C4-2B (cell line): ENCODE data around the gene CFAP53.

Experiments used
- H3K27ac ChIP-seq: fragments of 450-650 bp; 2 replicates; pipeline ENCODE4 v1.5.1; 2017
- ZFX ChIP-seq: fragments of 450-650 bp; IDR thresholded peaks from 2 replicates; pipeline ENCODE4 v1.6.1; 2017
- TF ChIP-seq, protein P1 (sequence below): fragments of 450-650 bp; conservative IDR thresholded peaks from 2 replicates; pipeline ENCODE4 v1.5.1; 2017; ENCODE audit warnings: mild to moderate bottlenecking

The CFAP53 gene

GRCh38 chr18:50218432-50219197, 47.7 kb downstream of the CFAP53 start:
- H3K27ac ChIP-seq, result no peak overlapping the region
- TF ChIP-seq, protein P1, sequence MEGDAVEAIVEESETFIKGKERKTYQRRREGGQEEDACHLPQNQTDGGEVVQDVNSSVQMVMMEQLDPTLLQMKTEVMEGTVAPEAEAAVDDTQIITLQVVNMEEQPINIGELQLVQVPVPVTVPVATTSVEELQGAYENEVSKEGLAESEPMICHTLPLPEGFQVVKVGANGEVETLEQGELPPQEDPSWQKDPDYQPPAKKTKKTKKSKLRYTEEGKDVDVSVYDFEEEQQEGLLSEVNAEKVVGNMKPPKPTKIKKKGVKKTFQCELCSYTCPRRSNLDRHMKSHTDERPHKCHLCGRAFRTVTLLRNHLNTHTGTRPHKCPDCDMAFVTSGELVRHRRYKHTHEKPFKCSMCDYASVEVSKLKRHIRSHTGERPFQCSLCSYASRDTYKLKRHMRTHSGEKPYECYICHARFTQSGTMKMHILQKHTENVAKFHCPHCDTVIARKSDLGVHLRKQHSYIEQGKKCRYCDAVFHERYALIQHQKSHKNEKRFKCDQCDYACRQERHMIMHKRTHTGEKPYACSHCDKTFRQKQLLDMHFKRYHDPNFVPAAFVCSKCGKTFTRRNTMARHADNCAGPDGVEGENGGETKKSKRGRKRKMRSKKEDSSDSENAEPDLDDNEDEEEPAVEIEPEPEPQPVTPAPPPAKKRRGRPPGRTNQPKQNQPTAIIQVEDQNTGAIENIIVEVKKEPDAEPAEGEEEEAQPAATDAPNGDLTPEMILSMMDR, result peak; percentile 45
- TF ChIP-seq ZFX, result no peak

GRCh38 chr18:50209311-50209710, 57.0 kb downstream of the CFAP53 start:
- H3K27ac ChIP-seq, result no peak overlapping the region
- TF ChIP-seq ZFX, result no peak
- TF ChIP-seq, protein P1, result no peak

DNA sequence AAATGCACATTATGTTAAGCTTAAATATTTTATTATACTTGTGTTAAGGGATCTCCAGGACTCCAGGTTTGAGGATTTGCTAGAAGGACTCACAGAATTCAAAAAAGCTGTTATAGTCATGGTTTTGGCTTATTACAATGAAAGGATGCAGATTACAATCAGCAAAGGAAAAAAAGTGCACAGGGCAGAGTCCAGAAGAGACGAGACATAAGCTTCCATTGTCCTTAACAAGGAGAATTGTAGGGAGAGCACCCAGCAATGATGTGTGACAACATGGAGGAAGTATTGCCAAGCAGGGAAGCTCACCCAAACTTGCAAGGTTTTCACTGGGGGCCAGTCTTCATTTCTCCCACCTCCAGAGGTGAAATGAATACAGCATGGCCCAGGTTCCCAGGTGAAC, 58.6 kb downstream of the CFAP53 start:
- no peak for TF ChIP-seq ZFX
- TF ChIP-seq, protein P1, result no peak
- no peak overlapping the region for H3K27ac ChIP-seq

DNA sequence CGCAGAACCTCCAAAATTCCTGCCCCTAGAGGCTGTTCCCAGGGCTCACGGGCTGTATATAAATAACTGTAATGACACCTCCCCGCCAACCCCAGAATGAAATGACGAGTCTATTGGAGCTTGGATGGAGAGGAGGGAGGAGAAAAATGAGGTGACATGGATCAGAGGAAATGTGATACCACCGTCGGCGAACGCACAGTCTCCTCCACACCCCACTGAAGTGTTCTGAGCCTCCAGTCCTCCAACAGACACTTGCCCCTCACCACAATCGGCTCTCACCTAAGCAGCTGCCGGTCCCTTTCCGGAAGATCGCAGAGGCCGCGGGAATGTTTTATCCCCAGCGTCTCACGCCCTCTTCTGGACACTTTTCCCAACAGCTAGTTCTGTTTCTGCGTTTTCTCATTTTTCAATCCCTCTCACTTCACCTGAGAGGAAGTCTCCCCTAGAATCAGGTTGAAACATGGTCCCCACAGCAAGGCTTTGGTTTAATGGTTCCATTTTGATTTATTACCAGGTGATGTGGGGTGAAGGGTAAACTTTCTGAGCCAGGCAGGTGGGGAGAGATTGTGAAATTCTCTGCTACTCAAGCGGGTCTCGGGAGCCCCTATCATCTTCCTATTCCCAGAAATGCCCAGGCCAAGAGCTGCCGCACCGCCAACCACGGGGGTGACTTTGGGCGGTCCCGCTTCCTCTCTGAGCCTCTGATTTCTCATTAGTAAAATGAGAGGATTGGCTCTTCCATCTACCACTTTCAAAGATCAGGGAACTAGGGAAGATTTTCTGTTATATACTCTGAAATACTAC, 62.3 kb downstream of the CFAP53 start:
- TF ChIP-seq ZFX, result no peak
- TF ChIP-seq, protein P1, result peak; percentile 81
- no peak overlapping the region for H3K27ac ChIP-seq

GRCh38 chr18:50201476-50202018, 64.7 kb downstream of the CFAP53 start:
- no peak overlapping the region for H3K27ac ChIP-seq
- TF ChIP-seq ZFX, result no peak
- TF ChIP-seq, protein P1, result no peak

DNA sequence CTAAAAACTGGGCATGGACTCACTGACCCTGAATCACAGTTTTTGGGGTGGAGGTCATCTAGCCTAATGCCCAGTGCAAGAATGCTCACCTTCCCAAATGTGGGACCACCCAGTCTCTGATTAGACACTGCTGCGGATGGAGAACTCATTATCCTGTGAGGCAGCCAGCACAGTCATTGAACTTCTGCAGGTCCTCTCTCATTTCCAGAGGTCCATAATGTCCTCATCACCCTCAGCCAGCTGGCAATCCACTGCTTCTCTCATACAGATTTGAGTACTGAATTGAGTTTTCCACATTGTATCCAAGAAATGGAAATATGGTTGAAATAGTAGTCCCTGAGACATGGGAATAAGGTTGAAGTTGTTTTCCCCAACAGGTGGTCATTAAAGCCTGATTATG, 66.4 kb downstream of the CFAP53 start:
- TF ChIP-seq ZFX, result no peak
- TF ChIP-seq, protein P1, result no peak
- no peak overlapping the region for H3K27ac ChIP-seq

DNA sequence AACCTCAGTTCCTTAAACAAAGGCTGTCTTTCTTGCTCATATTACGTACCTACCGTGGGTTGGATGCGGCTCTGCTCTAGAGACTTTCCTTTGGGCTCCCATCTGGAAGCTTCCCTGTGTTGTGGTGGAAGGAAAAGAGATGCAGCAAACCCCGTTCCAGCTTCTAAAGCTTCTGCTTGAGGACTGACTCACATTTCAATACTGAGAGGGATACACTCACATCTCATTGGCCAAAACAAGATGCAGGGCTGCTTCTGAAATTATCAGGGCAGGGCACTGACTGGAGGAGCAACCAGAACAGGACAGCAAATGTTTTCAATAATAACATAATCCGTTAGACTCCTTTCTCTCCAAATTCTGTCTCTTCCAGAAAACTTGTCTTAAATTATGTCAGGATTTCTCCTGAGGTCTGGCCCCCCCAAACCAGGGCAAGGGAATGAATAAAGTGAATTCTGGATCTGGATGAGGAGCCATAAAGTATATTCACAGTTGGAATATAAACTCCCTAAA, 66.9 kb downstream of the CFAP53 start:
- no peak for TF ChIP-seq ZFX
- TF ChIP-seq, protein P1, result no peak
- H3K27ac ChIP-seq, result no peak overlapping the region
